Stimulated activated memory B cell treated with anti-CD40 and anti-IgM and Interleukin-4, amounts not matched to agents 10 μg/mL and 1 μg/mL and 100 μg/mL, for 72 hours (primary cell): ENCODE measurements around the gene SLFN5.
A peak's percentile ranks its signal among the peaks of the same experiment; 100 is the strongest.
"Not testable (repeated sequence)": the region's sequence is repeated elsewhere in the genome, so short reads cannot be mapped to it uniquely, and the experiment has no call there.

Source experiments
- ATAC-seq: fragments of 150-1000 bp; cut with Tn5 transposase; 2 replicates; pipeline ENCODE4 v1.10.0; 2021
- H3K27ac Mint-ChIP-seq: one replicate; pipeline ENCODE4 v1.8.0; 2022; ENCODE audit warnings: mild to moderate bottlenecking, mixed read lengths
- H3K27me3 Mint-ChIP-seq: one replicate; pipeline ENCODE4 v1.8.0; 2022; ENCODE audit warnings: mixed read lengths
- H3K36me3 Mint-ChIP-seq: one replicate; pipeline ENCODE4 v1.8.0; 2022; ENCODE audit warnings: mixed read lengths
- H3K4me1 Mint-ChIP-seq: one replicate; pipeline ENCODE4 v1.8.0; 2022; ENCODE audit warnings: mixed read lengths
- H3K4me3 Mint-ChIP-seq: one replicate; pipeline ENCODE4 v1.8.0; 2022; ENCODE audit warnings: mild to moderate bottlenecking, moderate library complexity, mixed read lengths
- H3K9me3 Mint-ChIP-seq: one replicate; pipeline ENCODE4 v1.8.0; 2022; ENCODE audit warnings: mixed read lengths

SLFN5 gene

DNA sequence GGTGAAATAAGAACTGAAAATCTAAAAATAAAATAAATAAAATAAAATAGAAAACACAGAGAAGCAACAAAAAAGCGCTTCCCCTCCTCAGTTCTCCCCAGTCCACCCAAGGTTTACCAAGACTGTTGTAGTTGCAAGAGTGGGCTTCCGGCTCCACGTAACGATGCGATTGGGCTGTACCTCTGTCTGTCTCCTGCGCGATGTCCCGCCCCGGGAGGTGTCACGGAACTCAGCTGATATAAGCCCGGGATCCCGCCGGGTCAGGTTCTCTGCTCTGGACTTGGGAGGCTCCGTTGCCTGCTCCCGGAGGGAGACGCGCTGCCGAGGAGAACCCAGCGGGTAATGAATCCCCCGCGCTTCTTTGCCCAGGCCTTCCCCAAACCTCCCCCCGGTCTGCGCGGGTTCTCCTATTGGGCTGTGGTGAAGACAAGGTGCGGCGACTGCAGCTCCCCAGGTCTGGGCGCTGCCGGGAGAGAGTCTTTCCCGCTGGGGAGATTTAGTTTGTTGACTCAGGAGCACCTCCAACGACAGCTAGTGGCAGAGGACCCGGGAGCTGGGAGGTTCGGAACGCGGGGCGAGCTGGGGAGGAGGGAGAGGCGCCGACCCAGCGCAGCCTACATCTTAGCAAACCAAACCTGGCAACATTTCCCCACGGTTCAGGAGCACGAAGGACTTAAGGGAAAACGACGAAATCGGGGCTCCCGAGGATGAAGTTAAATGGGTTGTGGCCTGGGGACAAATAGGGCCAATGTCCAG, at the start of gene SLFN5:
SLFN5 (plus strand) TSS at position 268 of the 756 bp plus-strand sequence. CDS start 15,619 bp downstream, outside the sequence.
- H3K27ac Mint-ChIP-seq = peak within 1 kb of the TSS; percentile 87
- peaks cover 7% of the 10 kb centered on the region for H3K36me3 Mint-ChIP-seq
- H3K9me3 Mint-ChIP-seq = no peaks in the 10 kb centered on the region
- peaks cover 28% of the 10 kb centered on the region for H3K4me1 Mint-ChIP-seq
- peak; percentile 93 for ATAC-seq
- peak within 1 kb of the TSS; percentile 97 for H3K4me3 Mint-ChIP-seq
- peaks cover 4% of the 10 kb centered on the region for H3K27me3 Mint-ChIP-seq

DNA sequence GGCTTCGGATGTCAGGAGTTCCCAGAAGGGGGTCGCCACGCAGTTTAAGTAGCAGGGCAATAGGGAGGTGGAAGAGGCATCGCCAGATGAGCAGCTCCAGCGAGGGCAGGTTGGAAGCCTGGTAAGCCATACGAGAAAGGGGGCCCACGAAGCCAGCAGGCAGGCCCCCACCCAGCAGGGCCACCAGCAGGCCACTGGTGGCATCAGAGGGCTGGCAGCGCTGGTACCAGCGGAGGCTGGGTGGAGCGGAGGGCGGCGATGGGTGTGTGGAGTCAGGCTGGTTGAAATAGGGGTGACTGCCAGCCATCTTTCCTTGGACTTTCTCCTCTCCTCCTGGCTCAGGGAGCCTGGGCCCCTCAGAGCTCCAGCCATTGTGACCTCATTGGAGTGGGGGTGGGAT, 48.9 kb upstream of the SLFN5 start, which contains the start of gene SLC35G3:
SLC35G3 (minus strand) TSS at position 393 of the 400 bp plus-strand sequence; CDS start at position 307, 86 bp downstream.
- H3K27ac Mint-ChIP-seq, ATAC-seq, H3K9me3 Mint-ChIP-seq, H3K4me1 Mint-ChIP-seq, H3K4me3 Mint-ChIP-seq, H3K36me3 Mint-ChIP-seq: not testable (repeated sequence)
- peaks cover 51% of the 10 kb centered on the region for H3K27me3 Mint-ChIP-seq

DNA sequence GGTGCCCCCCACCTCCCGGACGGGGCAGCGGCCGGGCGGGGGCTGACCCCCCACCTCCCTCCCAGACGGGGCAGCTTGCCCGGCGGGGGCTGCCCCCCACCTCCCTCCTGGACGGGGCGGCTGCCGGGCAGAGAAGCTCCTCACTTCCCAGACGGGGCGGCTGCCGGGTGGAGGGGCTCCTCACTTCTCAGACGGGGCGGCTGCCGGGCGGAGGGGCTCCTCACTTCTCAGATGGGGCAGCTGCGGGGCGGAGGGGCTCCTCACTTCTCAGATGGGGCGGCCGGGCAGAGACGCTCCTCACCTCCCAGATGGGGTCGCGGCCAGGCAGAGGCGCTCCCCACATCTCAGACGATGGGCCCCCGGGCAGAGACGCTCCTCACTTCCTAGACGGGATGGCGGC, 47.8 kb upstream of the SLFN5 start:
- H3K36me3 Mint-ChIP-seq, ATAC-seq, H3K4me1 Mint-ChIP-seq, H3K27ac Mint-ChIP-seq, H3K4me3 Mint-ChIP-seq: not testable (repeated sequence)
- H3K9me3 Mint-ChIP-seq = peaks cover 12% of the 10 kb centered on the region
- peaks cover 61% of the 10 kb centered on the region for H3K27me3 Mint-ChIP-seq

DNA sequence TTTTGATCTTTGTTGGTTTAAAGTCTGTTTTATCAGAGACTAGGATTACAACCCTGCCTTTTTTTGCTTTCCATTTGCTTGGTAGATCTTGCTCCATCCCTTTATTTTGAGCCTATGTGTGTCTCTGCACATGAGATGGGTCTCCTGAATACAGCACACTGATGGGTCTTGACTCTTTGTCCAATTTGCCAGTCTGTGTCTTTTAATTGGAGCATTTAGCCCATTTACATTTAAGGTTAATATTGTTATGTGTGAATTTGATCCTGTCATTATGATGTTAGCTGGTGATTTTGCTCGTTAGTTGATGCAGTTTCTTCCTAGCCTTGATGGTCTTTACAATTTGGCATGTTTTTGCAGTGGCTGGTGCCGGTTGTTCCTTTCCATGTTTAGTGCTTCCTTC, 40.3 kb upstream of the SLFN5 start:
- not testable (repeated sequence) for ATAC-seq, H3K4me3 Mint-ChIP-seq, H3K27ac Mint-ChIP-seq, H3K4me1 Mint-ChIP-seq
- H3K9me3 Mint-ChIP-seq = peaks cover 16% of the 10 kb centered on the region
- H3K36me3 Mint-ChIP-seq = peaks cover 11% of the 10 kb centered on the region
- peaks cover 71% of the 10 kb centered on the region for H3K27me3 Mint-ChIP-seq

DNA sequence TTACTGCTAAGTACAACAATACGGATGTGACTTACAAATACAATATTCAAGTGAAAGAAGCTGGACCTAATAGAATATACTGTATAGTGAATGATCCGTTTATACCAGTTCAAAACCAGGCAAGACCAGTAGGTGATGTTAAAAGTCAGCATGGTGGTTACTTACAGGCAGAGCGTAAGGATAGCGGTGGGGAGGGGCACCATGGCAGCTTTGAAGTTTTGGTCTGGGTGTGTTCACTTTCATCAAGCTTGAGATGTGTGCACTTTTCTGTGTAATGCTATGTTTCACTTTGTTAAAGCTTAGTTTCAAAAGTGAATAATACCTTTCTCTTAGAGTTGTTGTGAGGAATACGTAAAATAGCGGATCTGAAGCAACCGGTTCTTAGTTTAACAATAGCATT, 32.1 kb upstream of the SLFN5 start:
- Mint-ChIP-seq H3K4me3 (no peak overlapping the region), H3K36me3 (no peaks in the 10 kb centered on the region), H3K4me1 (peaks cover 11% of the 10 kb centered on the region), H3K9me3 (no peaks in the 10 kb centered on the region), H3K27ac (no peak overlapping the region), H3K27me3 (peaks cover 57% of the 10 kb centered on the region)
- no peak for ATAC-seq

DNA sequence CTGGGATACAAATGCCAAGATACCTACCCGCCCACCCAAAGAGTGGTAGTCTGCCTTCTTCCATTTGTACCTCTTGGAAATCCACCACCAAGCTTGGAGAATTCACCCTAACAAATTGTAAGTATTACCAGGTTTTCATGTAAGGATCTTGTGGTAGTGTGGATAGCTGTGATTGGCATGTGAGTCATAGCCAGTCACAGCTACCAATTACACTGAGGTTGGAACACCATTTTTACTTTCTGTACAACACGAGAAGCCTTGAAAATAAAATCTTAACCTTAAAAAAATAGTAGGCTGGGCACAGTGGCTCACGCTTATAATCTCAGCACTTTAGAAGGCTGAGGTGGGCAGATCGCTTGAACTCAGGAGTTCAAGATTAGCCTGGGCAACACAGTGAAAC, 30.2 kb upstream of the SLFN5 start:
- H3K27me3 Mint-ChIP-seq = peaks cover 40% of the 10 kb centered on the region
- no peak overlapping the region for H3K27ac Mint-ChIP-seq
- H3K9me3 Mint-ChIP-seq = no peaks in the 10 kb centered on the region
- H3K4me1 Mint-ChIP-seq = peaks cover 11% of the 10 kb centered on the region
- no peak for ATAC-seq
- H3K36me3 Mint-ChIP-seq = no peaks in the 10 kb centered on the region
- no peak overlapping the region for H3K4me3 Mint-ChIP-seq

DNA sequence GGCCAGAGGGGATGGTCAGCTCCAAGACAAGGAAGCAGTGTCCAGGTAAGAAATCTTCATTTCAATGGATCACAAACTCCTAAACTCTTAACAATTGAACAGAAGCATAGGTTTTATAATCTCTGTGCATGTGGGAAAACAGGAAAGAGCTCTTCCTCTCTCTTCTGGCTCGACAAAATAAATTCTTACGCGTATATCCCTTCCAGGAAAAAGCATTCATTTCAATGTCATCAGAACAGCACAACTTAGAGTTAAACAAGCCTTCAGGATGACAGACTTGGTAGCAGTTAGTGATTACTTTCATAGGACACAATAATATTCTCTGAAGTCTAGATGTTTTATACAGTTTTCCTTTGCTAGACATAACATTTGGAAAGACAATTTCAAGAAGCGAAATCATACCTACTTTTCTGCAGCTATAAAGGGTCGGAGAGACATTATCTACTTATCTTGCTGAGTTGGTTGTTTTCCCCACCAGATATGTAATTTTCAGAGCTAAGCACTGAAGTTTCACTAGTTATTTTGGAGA, 29.4 kb upstream of the SLFN5 start:
- no peaks in the 10 kb centered on the region for H3K36me3 Mint-ChIP-seq
- H3K4me1 Mint-ChIP-seq = peaks cover 11% of the 10 kb centered on the region
- H3K4me3 Mint-ChIP-seq = no peak overlapping the region
- H3K27me3 Mint-ChIP-seq = peaks cover 33% of the 10 kb centered on the region
- no peak overlapping the region for H3K27ac Mint-ChIP-seq
- H3K9me3 Mint-ChIP-seq = no peaks in the 10 kb centered on the region
- ATAC-seq = no peak

DNA sequence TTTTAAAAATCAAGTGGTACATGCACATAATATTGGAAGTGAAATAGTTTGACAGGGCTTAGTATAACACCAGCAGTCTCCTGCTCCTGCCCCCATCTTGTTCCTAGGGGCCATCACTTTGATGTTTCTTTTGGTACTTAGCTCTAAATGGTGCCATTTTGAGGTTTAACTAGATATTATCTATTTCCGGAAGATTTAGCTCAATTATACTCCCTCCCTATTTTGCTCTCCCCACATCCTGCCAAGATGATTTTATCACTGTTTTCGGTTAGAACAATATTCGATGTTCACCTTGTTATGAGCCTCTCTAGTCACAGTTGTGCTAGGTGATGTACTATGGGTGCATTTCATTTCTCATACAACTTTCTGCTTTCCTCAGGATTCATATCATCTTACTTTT, 28.7 kb upstream of the SLFN5 start:
- H3K4me1 Mint-ChIP-seq = peaks cover 18% of the 10 kb centered on the region
- peaks cover 26% of the 10 kb centered on the region for H3K27me3 Mint-ChIP-seq
- H3K36me3 Mint-ChIP-seq = no peaks in the 10 kb centered on the region
- no peak overlapping the region for H3K4me3 Mint-ChIP-seq
- H3K27ac Mint-ChIP-seq = no peak overlapping the region
- no peaks in the 10 kb centered on the region for H3K9me3 Mint-ChIP-seq
- no peak for ATAC-seq

DNA sequence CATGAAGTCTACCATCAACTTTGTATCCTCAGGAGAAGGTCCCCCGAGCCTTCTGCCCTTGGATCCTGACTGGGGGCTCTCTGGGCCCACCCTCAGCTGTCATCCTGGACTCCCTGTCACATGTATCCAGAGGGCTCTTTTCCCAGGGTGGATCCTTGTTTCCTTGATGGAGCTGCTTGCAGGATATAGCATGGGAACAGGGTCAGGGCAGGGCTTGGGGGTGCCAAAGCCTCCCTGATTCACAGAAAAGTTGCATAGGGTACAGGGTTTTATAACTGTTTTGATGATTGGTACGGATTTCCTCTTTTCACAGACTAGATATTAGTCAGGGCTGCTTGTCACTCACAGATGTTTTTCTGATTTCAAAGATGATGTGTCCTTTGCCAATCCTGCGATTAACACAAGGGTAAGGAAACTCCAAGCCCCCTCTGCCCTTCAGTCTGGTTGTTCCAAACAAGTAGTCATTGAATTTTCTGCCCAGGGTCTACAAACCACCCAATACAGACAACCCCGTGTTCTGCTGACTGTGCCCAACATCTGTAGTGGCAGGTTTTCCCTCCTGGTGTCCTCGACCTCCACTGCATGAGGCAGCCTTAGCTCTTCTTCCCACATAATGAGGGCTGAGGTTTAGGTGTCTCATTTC, 28.1 kb upstream of the SLFN5 start:
- Mint-ChIP-seq H3K9me3 (no peaks in the 10 kb centered on the region), H3K27ac (no peak overlapping the region), H3K36me3 (no peaks in the 10 kb centered on the region), H3K4me1 (peaks cover 18% of the 10 kb centered on the region), H3K4me3 (no peak overlapping the region), H3K27me3 (peaks cover 21% of the 10 kb centered on the region)
- ATAC-seq = peak; percentile 56

DNA sequence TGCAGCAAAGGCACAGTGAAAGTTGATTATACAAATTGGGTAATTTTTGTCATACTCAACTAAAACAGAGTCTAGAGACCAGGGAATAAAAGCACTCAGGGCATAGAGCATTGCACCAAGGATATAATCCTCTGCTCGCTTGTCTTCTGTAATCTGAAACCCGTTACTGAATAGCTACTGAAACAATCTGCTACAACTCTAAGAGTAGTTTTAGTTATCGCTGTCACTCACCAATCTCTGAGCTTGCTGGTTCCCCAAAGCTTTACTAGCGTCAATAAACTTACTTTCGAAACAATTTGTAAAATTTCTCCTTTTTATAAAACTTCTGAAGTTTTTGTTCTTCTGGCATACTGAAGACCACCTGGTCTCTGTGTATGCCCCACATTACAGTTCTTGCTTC, 25.8 kb upstream of the SLFN5 start:
- Mint-ChIP-seq H3K36me3 (no peaks in the 10 kb centered on the region), H3K27ac (no peak overlapping the region), H3K9me3 (peaks cover 2% of the 10 kb centered on the region), H3K4me1 (peaks cover 18% of the 10 kb centered on the region), H3K4me3 (no peak overlapping the region), H3K27me3 (peaks cover 19% of the 10 kb centered on the region)
- no peak for ATAC-seq

DNA sequence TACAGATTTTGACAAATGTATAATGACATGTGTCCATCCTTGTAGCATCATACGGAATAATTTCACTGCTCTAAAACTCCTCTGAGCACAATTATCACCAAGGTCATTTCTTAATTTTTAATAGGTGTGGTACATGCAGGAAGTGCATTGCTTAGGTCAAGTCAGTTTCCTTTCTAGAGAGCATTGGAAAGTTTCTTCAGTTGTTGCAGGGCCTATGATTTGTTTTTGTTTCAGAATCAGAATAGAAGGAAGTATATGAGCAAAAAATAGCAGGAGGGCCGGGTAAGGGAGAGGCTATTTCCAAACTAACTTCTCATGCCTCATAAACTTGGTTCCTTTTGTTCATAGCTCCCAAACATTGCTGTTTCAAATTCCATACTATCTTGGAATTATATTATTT, 24.0 kb upstream of the SLFN5 start:
- Mint-ChIP-seq H3K36me3 (peaks cover 5% of the 10 kb centered on the region), H3K4me3 (no peak overlapping the region), H3K27me3 (peaks cover 18% of the 10 kb centered on the region), H3K27ac (no peak overlapping the region), H3K9me3 (peaks cover 8% of the 10 kb centered on the region), H3K4me1 (peaks cover 18% of the 10 kb centered on the region)
- ATAC-seq = no peak

DNA sequence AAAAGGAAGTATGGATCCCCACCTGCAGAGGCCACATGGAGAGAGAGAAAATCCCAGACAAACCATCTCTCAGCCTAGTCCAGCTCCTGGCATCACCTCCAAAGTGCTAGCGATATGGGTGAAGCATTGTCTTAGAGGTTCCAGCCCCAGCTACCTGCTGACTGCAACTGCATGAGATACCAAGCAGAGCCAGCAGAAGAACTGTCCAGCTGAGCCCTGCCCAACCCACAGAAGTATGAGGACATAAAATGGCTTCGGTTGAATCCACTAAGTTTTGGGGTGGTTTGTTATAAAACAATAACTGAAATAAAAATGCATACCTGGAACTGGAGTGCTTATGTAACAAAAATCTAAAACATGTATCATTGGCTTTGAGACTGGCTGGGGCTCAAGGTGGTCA, 20.4 kb upstream of the SLFN5 start:
- Mint-ChIP-seq H3K4me1 (peaks cover 7% of the 10 kb centered on the region), H3K36me3 (peaks cover 5% of the 10 kb centered on the region), H3K27me3 (peaks cover 31% of the 10 kb centered on the region), H3K9me3 (peaks cover 8% of the 10 kb centered on the region), H3K4me3 (no peak overlapping the region), H3K27ac (no peak overlapping the region)
- ATAC-seq = no peak

DNA sequence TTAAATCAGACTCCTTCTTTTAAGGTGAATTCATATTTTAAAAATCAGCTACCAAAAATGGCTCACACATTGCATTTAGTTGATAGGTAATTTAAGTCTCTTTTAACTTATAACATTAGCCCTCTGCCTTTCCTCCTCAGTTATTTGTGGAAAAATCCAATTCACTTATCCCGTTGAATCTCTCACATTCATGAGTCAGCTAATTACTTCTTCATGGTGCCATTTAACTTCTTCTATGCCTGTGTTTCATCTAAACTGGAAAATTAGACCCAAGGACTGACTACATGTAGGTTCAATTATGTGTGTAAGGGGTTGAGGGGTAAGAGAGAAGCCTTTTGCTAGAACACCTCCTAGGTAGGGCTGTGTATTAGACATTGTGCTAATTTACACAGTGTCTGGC, 18.4 kb upstream of the SLFN5 start:
- Mint-ChIP-seq H3K27me3 (peaks cover 47% of the 10 kb centered on the region), H3K4me1 (no peaks in the 10 kb centered on the region), H3K9me3 (peaks cover 8% of the 10 kb centered on the region), H3K36me3 (peaks cover 5% of the 10 kb centered on the region), H3K27ac (no peak overlapping the region), H3K4me3 (no peak overlapping the region)
- ATAC-seq = no peak

DNA sequence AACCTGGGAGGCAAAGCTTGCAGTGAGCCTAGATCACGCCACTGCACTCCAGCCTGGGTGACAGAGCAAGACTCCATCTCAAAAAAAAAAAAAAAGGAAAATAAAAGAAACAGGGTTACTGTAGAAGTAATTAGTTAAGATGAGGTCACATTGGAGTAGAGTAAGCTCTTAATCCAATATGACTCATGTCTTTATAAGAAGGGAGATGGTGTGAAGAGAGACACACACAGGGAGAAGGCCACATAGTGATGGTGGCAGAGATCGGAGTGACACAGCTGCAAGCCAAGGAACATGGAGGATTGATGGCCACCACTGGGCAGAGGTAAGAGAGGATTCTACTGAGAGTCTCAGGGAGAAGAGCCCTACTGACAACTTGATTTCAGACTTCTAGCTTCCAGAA, 15.3 kb upstream of the SLFN5 start:
- Mint-ChIP-seq H3K9me3 (peaks cover 5% of the 10 kb centered on the region), H3K27ac (no peak overlapping the region), H3K4me3 (no peak overlapping the region), H3K27me3 (peaks cover 58% of the 10 kb centered on the region), H3K4me1 (no peaks in the 10 kb centered on the region), H3K36me3 (peaks cover 5% of the 10 kb centered on the region)
- no peak for ATAC-seq

DNA sequence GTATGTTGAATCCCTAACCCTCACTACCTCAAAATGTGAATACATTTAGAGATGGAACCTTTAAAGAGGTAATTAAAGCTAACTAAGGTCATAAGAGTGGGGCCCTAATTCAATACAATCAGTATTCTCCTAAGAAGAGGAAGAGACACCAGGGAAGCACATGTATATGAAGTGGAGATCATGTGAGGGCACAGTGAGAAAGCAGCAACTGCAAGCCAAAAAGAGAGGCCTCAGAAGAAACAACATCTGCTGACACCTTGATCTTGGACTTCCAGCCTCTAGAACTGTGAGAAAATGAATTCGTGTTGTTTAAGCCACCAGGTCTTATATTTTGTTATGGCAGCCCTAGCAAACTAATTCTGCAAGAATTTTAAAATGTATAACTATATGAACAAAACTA, 13.2 kb upstream of the SLFN5 start:
- H3K4me3 Mint-ChIP-seq = no peak overlapping the region
- H3K27ac Mint-ChIP-seq = no peak overlapping the region
- H3K27me3 Mint-ChIP-seq = peaks cover 52% of the 10 kb centered on the region
- no peaks in the 10 kb centered on the region for H3K9me3 Mint-ChIP-seq
- no peak for ATAC-seq
- no peaks in the 10 kb centered on the region for H3K36me3 Mint-ChIP-seq
- H3K4me1 Mint-ChIP-seq = no peaks in the 10 kb centered on the region

DNA sequence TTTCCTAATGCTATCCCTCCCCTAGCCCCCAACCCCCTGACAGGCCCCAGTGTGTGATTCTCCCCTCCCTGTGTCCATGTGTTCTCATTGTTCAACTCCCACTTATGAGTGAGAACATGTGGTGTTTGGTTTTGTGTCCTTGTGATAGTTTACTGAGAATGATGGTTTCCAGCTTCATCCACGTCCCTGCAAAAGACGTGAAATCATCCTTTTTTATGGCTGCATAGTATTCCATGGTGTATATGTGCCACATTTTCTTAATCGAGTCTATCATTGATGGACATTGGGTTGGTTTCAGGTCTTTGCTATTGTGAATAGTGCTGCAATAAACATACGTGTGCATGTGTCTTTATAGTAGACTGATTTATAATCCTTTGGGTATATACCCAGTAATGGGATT, 8.6 kb upstream of the SLFN5 start:
- peaks cover 10% of the 10 kb centered on the region for H3K4me1 Mint-ChIP-seq
- not testable (repeated sequence) for H3K27ac Mint-ChIP-seq, ATAC-seq, H3K4me3 Mint-ChIP-seq, H3K9me3 Mint-ChIP-seq, H3K36me3 Mint-ChIP-seq
- peaks cover 54% of the 10 kb centered on the region for H3K27me3 Mint-ChIP-seq
